Measurements from ENCODE around the gene GLI3.

Gene GLI3

DNA sequence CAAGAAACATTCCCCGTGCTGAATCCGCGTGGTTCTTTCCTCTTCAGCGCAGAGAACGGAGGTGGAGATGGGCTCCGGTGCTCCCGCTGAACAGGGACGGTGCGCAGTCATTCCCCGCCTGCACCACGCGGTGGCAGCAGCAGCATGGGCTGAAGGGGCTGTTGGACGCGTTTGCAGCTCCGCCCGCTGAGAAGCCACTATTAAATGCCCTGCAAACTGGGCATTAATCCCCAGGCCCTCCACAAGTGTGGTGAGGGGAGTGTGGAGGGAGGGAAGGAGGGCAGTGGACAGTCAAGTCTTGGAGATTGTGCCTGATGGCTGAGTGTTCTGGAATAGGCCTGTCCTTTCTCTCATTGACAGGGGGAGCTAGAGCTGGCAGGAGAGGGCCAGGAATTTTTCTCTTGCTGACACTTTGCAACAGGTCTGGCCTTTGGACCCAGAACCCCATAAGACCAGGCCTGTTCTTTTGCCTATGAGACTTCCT lies 293.9 kb downstream of the GLI3 start:
- Histone ChIP-seq H3K9me3 (ENCODE audit: severe bottlenecking) (no peaks in the 10 kb centered on the region), H3K4me1 (ENCODE audit: insufficient read depth, poor library complexity, severe bottlenecking) (no peaks in the 10 kb centered on the region), H3K27ac (ENCODE audit: poor library complexity, severe bottlenecking) (no peak overlapping the region), H3K4me3 (ENCODE audit: severe bottlenecking) (no peak overlapping the region), H3K36me3 (ENCODE audit: low read depth) (no peaks in the 10 kb centered on the region), H3K27me3 (ENCODE audit: insufficient read depth, poor library complexity, severe bottlenecking) (no peaks in the 10 kb centered on the region)
- DNase-seq (ENCODE audit: low spot score) (no peak), ATAC-seq (ENCODE audit: low read depth) (peak; percentile 82)
- TF ChIP-seq, protein P1, sequence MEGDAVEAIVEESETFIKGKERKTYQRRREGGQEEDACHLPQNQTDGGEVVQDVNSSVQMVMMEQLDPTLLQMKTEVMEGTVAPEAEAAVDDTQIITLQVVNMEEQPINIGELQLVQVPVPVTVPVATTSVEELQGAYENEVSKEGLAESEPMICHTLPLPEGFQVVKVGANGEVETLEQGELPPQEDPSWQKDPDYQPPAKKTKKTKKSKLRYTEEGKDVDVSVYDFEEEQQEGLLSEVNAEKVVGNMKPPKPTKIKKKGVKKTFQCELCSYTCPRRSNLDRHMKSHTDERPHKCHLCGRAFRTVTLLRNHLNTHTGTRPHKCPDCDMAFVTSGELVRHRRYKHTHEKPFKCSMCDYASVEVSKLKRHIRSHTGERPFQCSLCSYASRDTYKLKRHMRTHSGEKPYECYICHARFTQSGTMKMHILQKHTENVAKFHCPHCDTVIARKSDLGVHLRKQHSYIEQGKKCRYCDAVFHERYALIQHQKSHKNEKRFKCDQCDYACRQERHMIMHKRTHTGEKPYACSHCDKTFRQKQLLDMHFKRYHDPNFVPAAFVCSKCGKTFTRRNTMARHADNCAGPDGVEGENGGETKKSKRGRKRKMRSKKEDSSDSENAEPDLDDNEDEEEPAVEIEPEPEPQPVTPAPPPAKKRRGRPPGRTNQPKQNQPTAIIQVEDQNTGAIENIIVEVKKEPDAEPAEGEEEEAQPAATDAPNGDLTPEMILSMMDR (IDR thresholded peaks at IDR 0.05; ENCODE audit: poor library complexity, severe bottlenecking), result peak; percentile 98

DNA sequence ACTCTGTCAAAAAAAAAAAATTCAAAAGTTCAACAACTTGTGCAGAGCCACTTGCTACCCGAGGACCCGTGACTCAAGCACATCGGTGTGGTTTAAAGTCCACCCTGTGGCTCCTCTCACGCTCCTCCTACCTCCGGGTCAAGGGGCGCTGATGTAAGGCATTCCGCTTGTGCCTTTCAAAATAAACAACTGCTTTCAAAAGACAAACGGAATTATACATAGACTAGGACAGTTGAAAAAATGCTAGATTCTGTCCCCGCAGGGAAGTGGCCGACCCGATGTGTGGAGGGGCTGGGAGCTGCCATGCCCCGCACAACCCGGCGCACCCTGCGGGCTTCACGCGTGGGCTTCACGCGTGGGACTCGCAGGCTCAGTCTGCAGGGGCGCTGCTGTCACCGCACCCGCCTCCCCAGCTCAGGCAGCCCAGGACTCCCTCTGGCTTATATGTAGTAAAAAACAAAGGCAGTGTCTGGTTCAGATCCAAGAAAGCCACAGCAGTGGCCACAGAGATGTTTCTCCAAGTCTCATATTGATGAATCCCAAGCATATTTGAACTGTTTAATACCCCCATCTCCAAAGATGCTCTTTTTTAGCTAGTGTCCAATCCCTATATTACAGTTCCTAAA lies 294.4 kb downstream of the GLI3 start:
- H3K27me3 ChIP-seq (ENCODE audit: insufficient read depth, poor library complexity, severe bottlenecking), result no peaks in the 10 kb centered on the region
- H3K27ac ChIP-seq (ENCODE audit: poor library complexity, severe bottlenecking), result no peak overlapping the region
- no peaks in the 10 kb centered on the region for H3K4me1 ChIP-seq (ENCODE audit: insufficient read depth, poor library complexity, severe bottlenecking)
- H3K9me3 ChIP-seq (ENCODE audit: severe bottlenecking), result no peaks in the 10 kb centered on the region
- H3K36me3 ChIP-seq (ENCODE audit: low read depth), result no peaks in the 10 kb centered on the region
- TF ChIP-seq, protein P1 (IDR thresholded peaks at IDR 0.05; ENCODE audit: poor library complexity, severe bottlenecking), result no peak
- no peak overlapping the region for H3K4me3 ChIP-seq (ENCODE audit: severe bottlenecking)
- DNase-seq (ENCODE audit: low spot score), result no peak
- ATAC-seq (ENCODE audit: low read depth), result peak; percentile 34

DNA sequence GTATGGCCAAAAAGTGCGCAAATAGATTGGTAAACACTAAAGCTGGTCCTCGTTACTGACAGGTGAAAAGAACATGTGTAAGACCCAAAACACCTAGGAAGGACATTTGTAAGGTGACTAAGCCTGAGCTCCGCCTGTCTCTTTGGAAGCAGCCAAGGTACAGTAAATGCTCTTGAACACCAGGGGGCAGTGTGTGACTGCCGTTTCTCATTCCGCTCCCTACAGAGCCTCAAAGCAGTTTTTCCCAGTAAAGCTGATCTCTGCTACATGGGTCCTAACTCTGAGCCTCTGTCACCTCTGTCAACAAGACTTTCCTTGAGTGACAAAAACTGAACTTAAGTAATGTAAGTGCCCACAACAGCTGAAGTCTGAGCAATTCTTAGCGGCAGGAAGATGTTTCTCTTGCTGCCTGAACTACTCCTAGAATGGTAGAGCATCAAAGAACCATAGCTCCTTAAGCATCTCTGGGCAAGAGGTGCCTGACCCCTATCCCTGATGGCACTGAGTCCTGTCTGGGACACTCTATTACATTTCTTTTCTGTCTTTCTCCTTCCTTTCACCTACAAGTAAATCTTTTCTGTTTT lies 296.2 kb downstream of the GLI3 start:
- ATAC-seq (ENCODE audit: low read depth), result peak; percentile 85
- DNase-seq (ENCODE audit: low spot score), result no peak

DNA sequence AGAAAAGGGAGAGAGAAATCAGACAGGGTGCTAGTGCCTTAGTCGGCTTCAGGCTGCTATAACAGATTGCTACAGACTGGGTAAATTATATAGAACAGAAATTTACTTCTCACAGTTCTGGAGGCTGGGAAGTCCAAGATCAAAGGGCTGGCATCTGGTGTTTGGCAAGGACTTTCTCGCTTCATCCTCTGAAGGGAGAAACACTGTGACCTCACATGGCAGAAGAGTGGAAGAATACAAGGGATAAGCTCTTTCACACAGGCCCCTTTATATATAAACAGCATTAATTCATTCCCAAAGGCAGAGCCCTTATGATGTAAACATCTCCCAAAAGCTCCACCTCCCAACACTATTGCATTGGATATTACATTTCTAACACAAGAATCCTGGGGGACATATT lies 298.6 kb downstream of the GLI3 start:
- Histone ChIP-seq H3K27ac (ENCODE audit: poor library complexity, severe bottlenecking) (no peak overlapping the region), H3K27me3 (ENCODE audit: insufficient read depth, poor library complexity, severe bottlenecking) (no peaks in the 10 kb centered on the region), H3K9me3 (ENCODE audit: severe bottlenecking) (no peaks in the 10 kb centered on the region), H3K4me3 (ENCODE audit: severe bottlenecking) (no peak overlapping the region), H3K36me3 (ENCODE audit: low read depth) (no peaks in the 10 kb centered on the region), H3K4me1 (ENCODE audit: insufficient read depth, poor library complexity, severe bottlenecking) (no peaks in the 10 kb centered on the region)
- DNase-seq (ENCODE audit: low spot score), result no peak
- TF ChIP-seq, protein P1 (IDR thresholded peaks at IDR 0.05; ENCODE audit: poor library complexity, severe bottlenecking), result no peak
- ATAC-seq (ENCODE audit: low read depth), result no peak

More for the DNA sequence above, 296.2 kb downstream of the GLI3 start:
- Histone ChIP-seq H3K27ac (ENCODE audit: poor library complexity, severe bottlenecking) (no peak overlapping the region), H3K27me3 (ENCODE audit: insufficient read depth, poor library complexity, severe bottlenecking) (no peaks in the 10 kb centered on the region), H3K9me3 (ENCODE audit: severe bottlenecking) (no peaks in the 10 kb centered on the region), H3K4me3 (ENCODE audit: severe bottlenecking) (no peak overlapping the region), H3K4me1 (ENCODE audit: insufficient read depth, poor library complexity, severe bottlenecking) (no peaks in the 10 kb centered on the region), H3K36me3 (ENCODE audit: low read depth) (no peaks in the 10 kb centered on the region)
- TF ChIP-seq, protein P1 (IDR thresholded peaks at IDR 0.05; ENCODE audit: poor library complexity, severe bottlenecking), result peak; percentile 92

DNA sequence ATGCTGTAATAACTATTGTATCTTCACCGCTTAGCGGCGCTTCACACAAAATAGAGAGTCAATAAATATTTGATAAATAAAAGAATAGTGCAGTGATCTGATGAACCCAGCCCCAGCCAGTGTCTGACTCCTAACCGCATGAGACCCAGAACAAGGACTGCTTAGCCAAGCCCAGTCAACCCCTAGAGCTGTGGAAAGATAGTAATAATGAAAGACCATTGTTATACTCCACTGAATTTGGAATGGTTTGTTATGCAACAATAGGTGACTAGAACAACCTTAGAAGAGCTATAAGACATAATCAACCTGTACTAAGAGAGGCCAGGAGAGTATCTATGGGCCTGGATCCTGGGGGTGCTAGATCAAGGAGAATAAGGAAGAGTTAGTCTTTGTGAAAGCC lies 303.6 kb downstream of the GLI3 start:
- Histone ChIP-seq H3K9me3 (ENCODE audit: severe bottlenecking) (no peaks in the 10 kb centered on the region), H3K4me1 (ENCODE audit: insufficient read depth, poor library complexity, severe bottlenecking) (no peaks in the 10 kb centered on the region), H3K27me3 (ENCODE audit: insufficient read depth, poor library complexity, severe bottlenecking) (no peaks in the 10 kb centered on the region), H3K27ac (ENCODE audit: poor library complexity, severe bottlenecking) (no peak overlapping the region), H3K36me3 (ENCODE audit: low read depth) (no peaks in the 10 kb centered on the region), H3K4me3 (ENCODE audit: severe bottlenecking) (no peak overlapping the region)
- TF ChIP-seq, protein P1 (IDR thresholded peaks at IDR 0.05; ENCODE audit: poor library complexity, severe bottlenecking), result no peak
- DNase-seq (ENCODE audit: low spot score) (no peak), ATAC-seq (ENCODE audit: low read depth) (no peak)

Data from RWPE2 (cell line).